VCaP (cell line): ENCODE results near the gene DIO1.
A peak's percentile ranks its signal among the peaks of the same experiment; 100 is the strongest.

ENCODE experiments used
- H3K27ac ChIP-seq: fragments of 450-650 bp; 2 replicates; pipeline ENCODE4 v1.5.1; 2017
- TF ChIP-seq, protein P1 (sequence below): fragments of 450-650 bp; conservative IDR thresholded peaks from 2 replicates; pipeline ENCODE4 v1.5.1; 2017; ENCODE audit warnings: mild to moderate bottlenecking, moderate library complexity

Gene DIO1

DNA sequence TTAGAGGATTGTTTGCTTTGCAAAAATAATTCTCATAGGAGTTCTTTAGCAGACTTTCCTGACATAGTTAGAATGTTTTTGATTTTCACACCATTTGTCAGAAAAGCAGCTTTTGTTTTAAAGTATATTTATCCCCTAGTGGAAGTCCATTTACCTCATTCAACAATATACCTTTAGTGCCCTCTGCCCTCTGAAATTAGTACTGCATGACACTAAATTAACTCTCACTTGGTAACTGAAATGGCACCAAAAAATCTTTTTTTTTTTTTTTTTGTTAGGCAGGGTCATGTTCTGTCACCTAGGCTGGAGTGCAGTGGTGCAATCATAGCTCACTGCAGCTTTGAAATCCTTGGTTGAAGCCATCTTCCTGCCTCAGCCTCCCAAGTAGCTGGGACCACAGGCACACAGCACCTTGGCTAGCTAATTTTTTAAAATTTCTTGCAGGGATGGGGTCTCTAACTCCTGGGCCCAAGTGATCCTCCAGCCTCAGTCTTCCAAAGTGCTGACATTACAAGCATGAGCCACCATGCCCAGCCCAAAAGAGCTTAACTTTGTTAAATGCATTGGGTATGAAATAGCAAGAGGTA is 65.8 kb downstream of the DIO1 start:
- TF ChIP-seq, protein P1, sequence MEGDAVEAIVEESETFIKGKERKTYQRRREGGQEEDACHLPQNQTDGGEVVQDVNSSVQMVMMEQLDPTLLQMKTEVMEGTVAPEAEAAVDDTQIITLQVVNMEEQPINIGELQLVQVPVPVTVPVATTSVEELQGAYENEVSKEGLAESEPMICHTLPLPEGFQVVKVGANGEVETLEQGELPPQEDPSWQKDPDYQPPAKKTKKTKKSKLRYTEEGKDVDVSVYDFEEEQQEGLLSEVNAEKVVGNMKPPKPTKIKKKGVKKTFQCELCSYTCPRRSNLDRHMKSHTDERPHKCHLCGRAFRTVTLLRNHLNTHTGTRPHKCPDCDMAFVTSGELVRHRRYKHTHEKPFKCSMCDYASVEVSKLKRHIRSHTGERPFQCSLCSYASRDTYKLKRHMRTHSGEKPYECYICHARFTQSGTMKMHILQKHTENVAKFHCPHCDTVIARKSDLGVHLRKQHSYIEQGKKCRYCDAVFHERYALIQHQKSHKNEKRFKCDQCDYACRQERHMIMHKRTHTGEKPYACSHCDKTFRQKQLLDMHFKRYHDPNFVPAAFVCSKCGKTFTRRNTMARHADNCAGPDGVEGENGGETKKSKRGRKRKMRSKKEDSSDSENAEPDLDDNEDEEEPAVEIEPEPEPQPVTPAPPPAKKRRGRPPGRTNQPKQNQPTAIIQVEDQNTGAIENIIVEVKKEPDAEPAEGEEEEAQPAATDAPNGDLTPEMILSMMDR: peak; percentile 74
- 0 out of 2 replicates have a peak overlapping the region, but pooled peaks have one; percentile 13 for H3K27ac ChIP-seq
